GM12873 (cell line): ENCODE measurements around the gene KRTAP4-5.

Experiments
- CTCF ChIP-seq: IDR thresholded peaks from 2 replicates; pipeline ENCODE4 v1.5.1; 2012; ENCODE audit warnings: low read depth, mild to moderate bottlenecking, moderate library complexity, low read length, control low read depth; ENCODE audit not compliant: insufficient read depth; ENCODE audit errors: missing control alignments

Gene KRTAP4-5

GRCh38 chr17:41163828-41164227 is 14.2 kb upstream of the KRTAP4-5 start:
- no peak for TF ChIP-seq CTCF

GRCh38 chr17:41160648-41161047 is 11.0 kb upstream of the KRTAP4-5 start, which contains the start of gene KRTAP4-4:
Gene KRTAP4-4, minus strand, starts transcription at chr17:41160748. Its CDS starts 57 bp downstream, at chr17:41160691.
- no peak for TF ChIP-seq CTCF

- no peak for TF ChIP-seq CTCF
Measured at GRCh38 chr17:41153856-41154255, 4.2 kb upstream of the KRTAP4-5 start.

- no peak for TF ChIP-seq CTCF
Measured at GRCh38 chr17:41151525-41151924, 1.9 kb upstream of the KRTAP4-5 start.

GRCh38 chr17:41150026-41150425 is 401 bp upstream of the KRTAP4-5 start:
- no peak for TF ChIP-seq CTCF

GRCh38 chr17:41147531-41148204 is 2.0 kb downstream of the KRTAP4-5 start:
- no peak for TF ChIP-seq CTCF

- TF ChIP-seq CTCF: no peak
Measured at GRCh38 chr17:41145261-41145660, 4.4 kb downstream of the KRTAP4-5 start.
